Neutrophil (primary cell): ENCODE results near the gene C1QBP.

Experiments
- H3K27ac ChIP-seq: fragments of 200-600 bp; sonication (generic); 2 replicates; pipeline ENCODE4 v1.5.1; 2016; ENCODE audit warnings: mild to moderate bottlenecking, moderate library complexity
- H3K27me3 ChIP-seq: fragments of 200-600 bp; sonication (generic); 2 replicates; pipeline ENCODE4 v1.6.0; 2016; ENCODE audit warnings: mild to moderate bottlenecking
- H3K36me3 ChIP-seq: fragments of 200-600 bp; sonication (generic); 2 replicates; pipeline ENCODE4 v1.5.1; 2017
- H3K4me1 ChIP-seq, 2 experiments: fragments of 200-600 bp in 1 of 2; sonication (generic) in 1 of 2; 1 replicate in 1 of 2; 2 replicates in 1 of 2; pipeline versions ENCODE4 v1.5.1 to v1.6.1; 2013 to 2016; ENCODE audit warnings: low read depth in 1 of 2, low read length in 1 of 2, mild to moderate bottlenecking in 1 of 2, moderate library complexity in 1 of 2; ENCODE audit not compliant: control insufficient read depth in 1 of 2, insufficient read depth in 1 of 2
- H3K4me3 ChIP-seq, 2 experiments: fragments of 200-600 bp in 1 of 2; sonication (generic) in 1 of 2; 1 replicate in 1 of 2; 2 replicates in 1 of 2; pipeline ENCODE4 v1.5.1; 2013 to 2016; ENCODE audit warnings: low read depth in 1 of 2, low read length in 1 of 2, mild to moderate bottlenecking in 1 of 2, moderate library complexity in 1 of 2
- H3K9me3 ChIP-seq: fragments of 200-600 bp; sonication (generic); 2 replicates; pipeline ENCODE4 v1.5.1; 2016
- TF ChIP-seq, protein P1 (sequence below): fragments of 200-600 bp; sonication (generic); IDR thresholded peaks from 2 replicates; pipeline ENCODE4 v1.5.1; 2016; ENCODE audit warnings: antibody characterized with exemption

C1QBP gene

DNA sequence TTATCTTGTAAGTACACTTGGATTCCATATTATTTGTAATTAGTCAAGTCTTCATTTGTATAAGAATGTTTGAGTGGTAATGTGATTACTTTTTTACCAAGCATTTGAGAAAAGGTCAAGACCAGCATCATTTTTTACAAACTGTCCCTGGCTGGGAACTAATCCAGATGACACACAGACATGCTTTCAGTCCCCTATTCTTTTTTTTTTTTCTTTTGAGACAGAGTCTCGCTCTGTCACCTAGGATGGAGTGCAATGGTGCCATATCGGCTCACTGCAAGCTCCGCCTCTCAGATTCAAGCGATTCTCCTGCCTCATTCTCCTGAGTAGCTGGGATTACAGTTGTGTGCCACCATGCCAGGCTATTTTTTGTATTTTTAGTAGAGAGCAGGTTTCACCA is 42.5 kb upstream of the C1QBP start:
- Histone ChIP-seq H3K9me3 (no peaks in the 10 kb centered on the region), H3K27me3 (no peaks in the 10 kb centered on the region), H3K36me3 (peaks cover 77% of the 10 kb centered on the region), H3K27ac (no peak overlapping the region), H3K4me1 (peaks cover 14 to 15% of the 10 kb centered on the region in 2 experiments), H3K4me3 (no peak overlapping the region)
- TF ChIP-seq, protein P1, sequence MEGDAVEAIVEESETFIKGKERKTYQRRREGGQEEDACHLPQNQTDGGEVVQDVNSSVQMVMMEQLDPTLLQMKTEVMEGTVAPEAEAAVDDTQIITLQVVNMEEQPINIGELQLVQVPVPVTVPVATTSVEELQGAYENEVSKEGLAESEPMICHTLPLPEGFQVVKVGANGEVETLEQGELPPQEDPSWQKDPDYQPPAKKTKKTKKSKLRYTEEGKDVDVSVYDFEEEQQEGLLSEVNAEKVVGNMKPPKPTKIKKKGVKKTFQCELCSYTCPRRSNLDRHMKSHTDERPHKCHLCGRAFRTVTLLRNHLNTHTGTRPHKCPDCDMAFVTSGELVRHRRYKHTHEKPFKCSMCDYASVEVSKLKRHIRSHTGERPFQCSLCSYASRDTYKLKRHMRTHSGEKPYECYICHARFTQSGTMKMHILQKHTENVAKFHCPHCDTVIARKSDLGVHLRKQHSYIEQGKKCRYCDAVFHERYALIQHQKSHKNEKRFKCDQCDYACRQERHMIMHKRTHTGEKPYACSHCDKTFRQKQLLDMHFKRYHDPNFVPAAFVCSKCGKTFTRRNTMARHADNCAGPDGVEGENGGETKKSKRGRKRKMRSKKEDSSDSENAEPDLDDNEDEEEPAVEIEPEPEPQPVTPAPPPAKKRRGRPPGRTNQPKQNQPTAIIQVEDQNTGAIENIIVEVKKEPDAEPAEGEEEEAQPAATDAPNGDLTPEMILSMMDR, result no peak

- H3K9me3 ChIP-seq, result no peaks in the 10 kb centered on the region
- H3K4me3 ChIP-seq, result no peak overlapping the region
- H3K27me3 ChIP-seq, result no peaks in the 10 kb centered on the region
- peaks cover 14 to 15% of the 10 kb centered on the region in 2 experiments for H3K4me1 ChIP-seq
- H3K27ac ChIP-seq, result no peak overlapping the region
- peaks cover 80% of the 10 kb centered on the region for H3K36me3 ChIP-seq
- TF ChIP-seq, protein P1, result no peak
These were observed 42.0 kb upstream of the C1QBP start for GRCh38 chr17:5480962-5481361.

GRCh38 chr17:5478992-5479391 is 40.0 kb upstream of the C1QBP start:
- H3K27ac ChIP-seq, result no peak overlapping the region
- no peaks in the 10 kb centered on the region for H3K27me3 ChIP-seq
- TF ChIP-seq, protein P1, result no peak
- peaks cover 92% of the 10 kb centered on the region for H3K36me3 ChIP-seq
- H3K4me1 ChIP-seq, result no peaks in the 10 kb centered on the region
- H3K9me3 ChIP-seq, result no peaks in the 10 kb centered on the region
- H3K4me3 ChIP-seq, result no peak overlapping the region

- Histone ChIP-seq H3K27me3 (no peaks in the 10 kb centered on the region), H3K9me3 (no peaks in the 10 kb centered on the region), H3K27ac (no peak overlapping the region), H3K36me3 (peaks cover 64% of the 10 kb centered on the region), H3K4me3 (no peak overlapping the region), H3K4me1 (peaks cover 6 to 7% of the 10 kb centered on the region in 2 experiments)
- TF ChIP-seq, protein P1, result no peak
These were observed 35.0 kb upstream of the C1QBP start for GRCh38 chr17:5473906-5474305.

DNA sequence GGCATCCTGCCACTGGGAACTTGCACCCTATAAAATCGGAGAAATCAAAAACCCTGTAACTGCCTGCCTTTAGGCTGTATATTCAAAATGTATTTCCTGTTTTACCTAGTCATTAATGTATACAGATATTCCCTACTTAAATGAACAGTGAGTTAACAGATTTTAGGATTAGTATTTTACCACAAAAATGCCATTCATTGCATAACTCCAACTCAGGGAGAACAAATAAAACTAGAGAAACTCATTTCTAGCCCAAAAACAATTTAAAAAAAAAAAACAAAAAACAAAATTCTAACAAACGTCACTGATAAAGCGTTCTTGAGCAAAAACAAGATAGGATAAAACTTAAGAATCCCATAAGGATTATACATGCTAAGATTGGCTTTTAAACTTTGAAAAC is 33.6 kb upstream of the C1QBP start:
- Histone ChIP-seq H3K4me1 (peaks cover 17% of the 10 kb centered on the region in 2 experiments), H3K27me3 (no peaks in the 10 kb centered on the region), H3K27ac (no peak overlapping the region), H3K36me3 (peaks cover 50% of the 10 kb centered on the region), H3K9me3 (no peaks in the 10 kb centered on the region), H3K4me3 (no peak overlapping the region)
- TF ChIP-seq, protein P1, result no peak

DNA sequence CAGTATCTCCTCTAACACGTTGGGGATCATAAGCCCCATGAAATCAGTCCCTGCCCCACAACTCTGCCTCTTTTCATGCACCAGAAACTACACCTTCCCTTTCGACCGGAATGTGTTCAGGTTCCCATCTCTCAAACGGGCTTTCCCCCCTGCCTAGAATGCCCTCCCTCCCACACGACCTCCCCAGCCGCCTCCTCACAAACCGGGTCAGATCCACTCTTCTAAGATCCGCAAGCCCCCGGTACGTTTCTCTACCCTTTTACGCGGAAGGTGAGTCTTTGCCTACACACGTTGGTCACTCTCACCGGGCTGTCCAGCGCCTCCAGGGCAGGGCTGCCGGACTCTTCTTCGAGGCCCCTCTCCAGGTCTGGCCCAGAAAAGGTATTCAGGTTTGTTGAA is 29.1 kb upstream of the C1QBP start:
- H3K4me3 ChIP-seq, result peak overlapping the region; percentile 81 to 95
- H3K36me3 ChIP-seq, result peaks cover 10% of the 10 kb centered on the region
- TF ChIP-seq, protein P1, result no peak
- peaks cover 27 to 29% of the 10 kb centered on the region in 2 experiments for H3K4me1 ChIP-seq
- H3K9me3 ChIP-seq, result no peaks in the 10 kb centered on the region
- H3K27me3 ChIP-seq, result no peaks in the 10 kb centered on the region
- H3K27ac ChIP-seq, result peak overlapping the region; percentile 71
